ENCODE results near the gene ZBTB38. TPM values are rescaled to one million over a fixed set of nuclear protein-coding genes. Genes with fewer than 3 reads are reported as not detected.

The ZBTB38 gene
- total RNA-seq, 4 donors from 2014 or later, result 65.8 to 101 (median 85.9) TPM

- WGBS, result 50% methylated on average over 1 of the region's 1 CpG
- no peak for DNase-seq (ENCODE audit: low spot score in 2 of 2)
- no peaks in the 10 kb centered on the region for H3K9me3 ChIP-seq
- H3K36me3 ChIP-seq, result peaks cover 19% of the 10 kb centered on the region
- H3K27ac ChIP-seq, result peak overlapping the region; percentile 99
- no peak overlapping the region for H3K4me3 ChIP-seq
- peaks cover 57% of the 10 kb centered on the region for H3K4me1 ChIP-seq
- no peaks in the 10 kb centered on the region for H3K27me3 ChIP-seq
- no peak for TF ChIP-seq POLR2A (IDR thresholded peaks at IDR 0.05)
- TF ChIP-seq EP300 (IDR thresholded peaks at IDR 0.05), result no peak
- TF ChIP-seq, protein P1, sequence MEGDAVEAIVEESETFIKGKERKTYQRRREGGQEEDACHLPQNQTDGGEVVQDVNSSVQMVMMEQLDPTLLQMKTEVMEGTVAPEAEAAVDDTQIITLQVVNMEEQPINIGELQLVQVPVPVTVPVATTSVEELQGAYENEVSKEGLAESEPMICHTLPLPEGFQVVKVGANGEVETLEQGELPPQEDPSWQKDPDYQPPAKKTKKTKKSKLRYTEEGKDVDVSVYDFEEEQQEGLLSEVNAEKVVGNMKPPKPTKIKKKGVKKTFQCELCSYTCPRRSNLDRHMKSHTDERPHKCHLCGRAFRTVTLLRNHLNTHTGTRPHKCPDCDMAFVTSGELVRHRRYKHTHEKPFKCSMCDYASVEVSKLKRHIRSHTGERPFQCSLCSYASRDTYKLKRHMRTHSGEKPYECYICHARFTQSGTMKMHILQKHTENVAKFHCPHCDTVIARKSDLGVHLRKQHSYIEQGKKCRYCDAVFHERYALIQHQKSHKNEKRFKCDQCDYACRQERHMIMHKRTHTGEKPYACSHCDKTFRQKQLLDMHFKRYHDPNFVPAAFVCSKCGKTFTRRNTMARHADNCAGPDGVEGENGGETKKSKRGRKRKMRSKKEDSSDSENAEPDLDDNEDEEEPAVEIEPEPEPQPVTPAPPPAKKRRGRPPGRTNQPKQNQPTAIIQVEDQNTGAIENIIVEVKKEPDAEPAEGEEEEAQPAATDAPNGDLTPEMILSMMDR (IDR thresholded peaks at IDR 0.05), result no peak
- TF ChIP-seq POLR2AphosphoS5 (IDR thresholded peaks at IDR 0.05), result no peak
These were observed 32.8 kb downstream of the ZBTB38 start for GRCh38 chr3:141401095-141401494.

- Histone ChIP-seq H3K4me1 (peaks cover 64% of the 10 kb centered on the region), H3K9me3 (no peaks in the 10 kb centered on the region), H3K27ac (peak overlapping the region; percentile 99), H3K36me3 (peaks cover 20% of the 10 kb centered on the region), H3K4me3 (peak overlapping the region; percentile 81), H3K27me3 (no peaks in the 10 kb centered on the region)
- no peak for TF ChIP-seq POLR2AphosphoS5 (IDR thresholded peaks at IDR 0.05)
- peak; percentile 47 to 69 for TF ChIP-seq POLR2A (IDR thresholded peaks at IDR 0.05)
- DNase-seq (ENCODE audit: low spot score in 2 of 2), result no peak
- WGBS, result 18% methylated on average over 11 of the region's 59 CpGs
These were observed 33.5 kb downstream of the ZBTB38 start for GRCh38 chr3:141401573-141402475.

GRCh38 chr3:141402476-141403171 lies 34.3 kb downstream of the ZBTB38 start:
- 2% methylated on average over 7 of the region's 58 CpGs for WGBS
- peak overlapping the region; percentile 99 for H3K27ac ChIP-seq
- peak overlapping the region; percentile 81 for H3K4me3 ChIP-seq
- peak; percentile 89 to 91 for DNase-seq (ENCODE audit: low spot score in 2 of 2)
- peaks cover 21% of the 10 kb centered on the region for H3K36me3 ChIP-seq
- H3K9me3 ChIP-seq, result no peaks in the 10 kb centered on the region
- peaks cover 70% of the 10 kb centered on the region for H3K4me1 ChIP-seq
- TF ChIP-seq POLR2AphosphoS5 (IDR thresholded peaks at IDR 0.05) (peak in 2 of 3 donors; percentile 57 to 59), EP300 (IDR thresholded peaks at IDR 0.05) (no peak)
- no peaks in the 10 kb centered on the region for H3K27me3 ChIP-seq

DNA sequence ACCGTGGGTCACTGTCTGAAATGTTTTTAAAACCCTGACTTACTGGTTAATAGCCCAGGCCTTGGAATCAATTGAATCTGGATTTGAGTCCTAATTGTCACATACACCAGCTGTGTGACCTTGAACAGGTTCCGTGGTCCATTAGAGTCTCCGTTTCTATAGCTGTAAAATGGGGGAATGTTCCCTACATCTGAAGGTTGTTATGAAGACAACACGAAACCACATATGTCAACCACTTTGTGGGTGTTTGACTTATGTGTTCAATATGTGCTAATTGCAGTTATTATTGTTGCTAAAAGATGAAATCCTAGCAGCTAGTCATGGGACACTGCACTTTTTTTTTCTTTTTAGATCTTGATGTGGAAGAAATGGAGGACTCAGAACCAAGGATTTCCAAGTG lies 35.3 kb downstream of the ZBTB38 start:
- Histone ChIP-seq H3K9me3 (no peaks in the 10 kb centered on the region), H3K36me3 (peaks cover 27% of the 10 kb centered on the region), H3K27ac (peak overlapping the region; percentile 99), H3K27me3 (no peaks in the 10 kb centered on the region), H3K4me1 (peaks cover 71% of the 10 kb centered on the region), H3K4me3 (peak overlapping the region; percentile 81)
- DNase-seq (ENCODE audit: low spot score in 2 of 2), result no peak
- 53% methylated on average over 4 of the region's 4 CpGs for WGBS
- TF ChIP-seq EP300 (IDR thresholded peaks at IDR 0.05) (no peak), POLR2A (IDR thresholded peaks at IDR 0.05) (no peak), POLR2AphosphoS5 (IDR thresholded peaks at IDR 0.05) (no peak)
- TF ChIP-seq, protein P1 (IDR thresholded peaks at IDR 0.05), result no peak

- peaks cover 69% of the 10 kb centered on the region for H3K4me1 ChIP-seq
- no peak for TF ChIP-seq POLR2A (IDR thresholded peaks at IDR 0.05)
- TF ChIP-seq POLR2AphosphoS5 (IDR thresholded peaks at IDR 0.05), result no peak
- TF ChIP-seq, protein P1 (IDR thresholded peaks at IDR 0.05), result no peak
- TF ChIP-seq EP300 (IDR thresholded peaks at IDR 0.05), result no peak
- H3K4me3 ChIP-seq, result no peak overlapping the region
- no peaks in the 10 kb centered on the region for H3K9me3 ChIP-seq
- no peaks in the 10 kb centered on the region for H3K27me3 ChIP-seq
- no peak for DNase-seq (ENCODE audit: low spot score in 2 of 2)
- H3K27ac ChIP-seq, result no peak overlapping the region
- peaks cover 27% of the 10 kb centered on the region for H3K36me3 ChIP-seq
- WGBS, result 93% methylated on average over 3 of the region's 3 CpGs
These were observed 36.7 kb downstream of the ZBTB38 start for GRCh38 chr3:141405025-141405424.

DNA sequence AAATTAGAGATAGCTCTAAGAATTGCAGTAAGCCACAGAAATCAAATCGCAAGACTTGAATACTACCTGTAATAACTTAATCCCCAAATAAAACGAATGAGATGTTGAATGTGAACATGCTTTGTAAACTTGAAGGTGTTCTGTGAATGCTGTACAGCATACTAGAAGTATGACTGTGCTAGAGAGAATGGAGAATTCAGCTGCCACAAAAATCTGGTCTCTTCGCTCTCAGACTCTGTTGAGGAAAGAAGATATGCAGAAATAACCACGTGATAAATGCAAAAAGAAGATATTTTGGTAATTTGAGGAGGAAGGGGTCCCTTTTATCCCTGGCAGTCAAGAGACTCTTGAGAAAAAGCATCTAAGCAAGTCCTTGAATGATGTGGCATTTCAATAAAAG lies 37.3 kb downstream of the ZBTB38 start:
- H3K27me3 ChIP-seq, result no peaks in the 10 kb centered on the region
- TF ChIP-seq POLR2A (IDR thresholded peaks at IDR 0.05) (no peak), POLR2AphosphoS5 (IDR thresholded peaks at IDR 0.05) (no peak), EP300 (IDR thresholded peaks at IDR 0.05) (no peak)
- TF ChIP-seq, protein P1 (IDR thresholded peaks at IDR 0.05), result no peak
- no peak overlapping the region for H3K27ac ChIP-seq
- 93% methylated on average over 4 of the region's 4 CpGs for WGBS
- H3K9me3 ChIP-seq, result no peaks in the 10 kb centered on the region
- peaks cover 27% of the 10 kb centered on the region for H3K36me3 ChIP-seq
- no peak overlapping the region for H3K4me3 ChIP-seq
- peaks cover 69% of the 10 kb centered on the region for H3K4me1 ChIP-seq
- no peak for DNase-seq (ENCODE audit: low spot score in 2 of 2)

Data from suprapubic skin (tissue), 4 donors.